GM23248 (cell line): ENCODE results near the gene SLC12A6. TPM values are rescaled to one million over a fixed set of nuclear protein-coding genes. Genes with fewer than 3 reads are reported as not detected.

Experiments used
- DNase-seq: peaks from one replicate; pipeline ENCODE4 v3.0.0-alpha.2; 2015
- H2AFZ ChIP-seq: fragments of 200-600 bp; sonication (generic); 2 replicates; pipeline ENCODE4 v1.6.1; 2016; ENCODE audit warnings: antibody characterized with exemption
- H3F3A ChIP-seq: fragments of 200-600 bp; sonication (generic); 2 replicates; pipeline ENCODE4 v1.6.1; 2016; ENCODE audit warnings: mild to moderate bottlenecking, antibody characterized with exemption, mixed run types; ENCODE audit not compliant: insufficient read depth
- H3K27ac ChIP-seq: fragments of 200-600 bp; sonication (generic); 2 replicates; pipeline ENCODE4 v1.5.1; 2016; ENCODE audit warnings: mild to moderate bottlenecking
- H3K27me3 ChIP-seq: fragments of 200-600 bp; sonication (generic); replicated peaks from 2 replicates; pipeline ENCODE4 v1.6.1; 2016; ENCODE audit warnings: mild to moderate bottlenecking; ENCODE audit not compliant: insufficient read depth
- H3K36me3 ChIP-seq: fragments of 200-600 bp; sonication (generic); 2 replicates; pipeline ENCODE4 v1.6.1; 2016; ENCODE audit warnings: low read depth, mild to moderate bottlenecking
- H3K4me1 ChIP-seq: fragments of 200-600 bp; sonication (generic); 2 replicates; pipeline ENCODE4 v1.6.1; 2016; ENCODE audit warnings: mild to moderate bottlenecking; ENCODE audit not compliant: insufficient read depth
- H3K4me2 ChIP-seq: fragments of 200-600 bp; sonication (generic); one replicate; pipeline ENCODE4 v1.6.1; 2016; ENCODE audit warnings: mild to moderate bottlenecking; ENCODE audit not compliant: unreplicated experiment
- H3K4me3 ChIP-seq: fragments of 200-600 bp; sonication (generic); 2 replicates; pipeline ENCODE4 v1.5.1; 2016; ENCODE audit warnings: mild to moderate bottlenecking
- H3K79me2 ChIP-seq: fragments of 200-600 bp; sonication (generic); 2 replicates; pipeline ENCODE4 v1.6.1; 2016; ENCODE audit warnings: mild to moderate bottlenecking; ENCODE audit not compliant: insufficient read depth
- H3K9ac ChIP-seq: fragments of 200-600 bp; sonication (generic); 2 replicates; pipeline ENCODE4 v1.6.1; 2016; ENCODE audit warnings: mild to moderate bottlenecking
- H3K9me2 ChIP-seq: fragments of 200-600 bp; sonication (generic); 2 replicates; pipeline ENCODE4 v1.6.1; 2016; ENCODE audit warnings: mixed run types, mild to moderate bottlenecking, moderate library complexity; ENCODE audit not compliant: insufficient read depth
- H3K9me3 ChIP-seq: fragments of 200-600 bp; sonication (generic); one replicate; pipeline ENCODE4 v1.6.1; 2017; ENCODE audit warnings: low read depth
- H4K20me1 ChIP-seq: fragments of 200-600 bp; sonication (generic); 2 replicates; pipeline ENCODE4 v1.6.0; 2016; ENCODE audit not compliant: insufficient read depth
- EZH2 ChIP-seq: fragments of 200-600 bp; sonication (generic); IDR thresholded peaks from 2 replicates; pipeline ENCODE4 v1.6.1; 2018; ENCODE audit warnings: antibody characterized with exemption, mild to moderate bottlenecking; ENCODE audit not compliant: insufficient read depth, poor library complexity, severe bottlenecking
- EZH2phosphoT487 ChIP-seq: fragments of 200-600 bp; sonication (generic); IDR thresholded peaks from 2 replicates; pipeline ENCODE4 v1.6.1; 2018; ENCODE audit warnings: antibody characterized with exemption, moderate library complexity, mild to moderate bottlenecking, low read depth; ENCODE audit not compliant: insufficient read depth
- WGBS, 2 experiments: methylation state at CpG; one replicate each; pipeline ENCODE4 v1.1.6; 2015 to 2017; ENCODE audit warnings: low lambda C conversion rate in 2 of 2, low coverage in 1 of 2; ENCODE audit errors: missing lambda C conversion rate in 2 of 2; 5-methylcytosine and 5-hydroxymethylcytosine counted together
- in situ Hi-C: fragments of 300-500 bp; cut with MboI; formaldehyde crosslinking; loops from 2 replicates; pipeline ENCODE4 v1.15.0; 2020
- polyA plus RNA-seq: library from polyadenylated mRNA; unstranded; fragments of >200 nt; fragmentation: Nextera tagmentation; extraction: Ambion mirVana; gene quantifications from 2 replicates; pipeline ENCODE4 v1.2.1, GENCODE V29; 2016
- total RNA-seq: library from RNA; depleted of rRNA; stranded (reverse); fragments of >200 nt; shearing (Covaris generic); gene quantifications from 2 replicates; pipeline ENCODE4 v1.2.3, GENCODE V29; 2014

Gene SLC12A6
- total and polyA plus RNA-seq, 2 experiments from 2014 or later = 4.3 to 19.2 TPM

DNA sequence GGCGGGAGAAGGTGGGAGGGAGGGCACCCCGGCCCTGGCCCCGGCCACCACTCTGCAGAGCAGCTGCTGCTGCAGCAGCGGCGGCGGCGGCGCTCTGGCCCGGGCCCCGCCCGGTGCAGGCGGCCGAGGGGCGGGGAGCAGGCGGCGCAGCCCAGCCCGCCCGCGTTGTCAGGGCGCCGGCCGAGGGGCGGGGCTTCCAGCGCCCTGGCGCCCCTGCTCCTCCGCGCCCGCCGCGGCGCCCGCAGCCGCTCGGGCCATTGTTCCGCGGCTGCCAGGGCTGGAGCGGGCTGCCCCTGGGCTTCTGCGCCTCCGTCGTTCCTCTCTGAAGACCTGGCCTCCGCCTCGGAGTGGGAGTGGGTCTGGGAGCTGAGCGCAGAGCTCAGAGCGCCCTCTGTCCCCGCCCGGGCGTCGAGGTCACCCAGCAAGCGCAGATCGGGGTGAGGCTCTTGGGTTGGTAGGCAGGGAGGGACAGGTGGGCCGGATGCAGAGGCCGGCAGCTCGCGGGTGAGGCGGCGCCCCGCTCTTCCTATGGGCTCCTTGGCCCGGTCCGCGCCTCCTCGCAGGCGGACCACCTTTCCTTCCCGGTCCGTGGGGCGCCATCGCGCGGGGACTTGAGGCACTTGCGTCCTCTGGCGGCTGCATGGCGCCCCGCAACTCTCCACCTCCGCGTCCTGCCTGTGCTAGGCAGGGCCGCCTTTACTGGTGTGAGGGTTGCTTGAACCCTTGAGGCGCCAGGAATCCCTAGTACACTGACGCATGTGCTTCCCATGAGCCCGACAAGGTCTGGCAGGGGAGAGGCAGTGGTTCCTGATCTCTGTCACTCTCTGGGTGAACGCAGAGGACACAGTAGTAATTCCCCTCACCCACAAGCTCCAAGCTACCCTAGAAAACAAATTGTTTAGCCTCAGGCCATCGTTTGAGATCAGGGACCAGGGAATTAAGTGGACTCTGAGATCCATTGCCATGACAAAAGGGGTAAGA, 29.8 kb upstream of the SLC12A6 start, which contains the start of gene LPCAT4:
TSS of gene LPCAT4 (minus strand) at position 96 of the 981 bp plus-strand sequence. CDS start 96 bp downstream, outside the sequence.
- H3K27ac ChIP-seq = peak within 1 kb of the TSS; percentile 77
- H3K4me3 ChIP-seq = peak within 1 kb of the TSS; percentile 92
- no peaks in the 10 kb centered on the region for H3K27me3 ChIP-seq
- H3K4me2 ChIP-seq = peak within 1 kb of the TSS; percentile 91
- H3K36me3 ChIP-seq = no peaks in the 10 kb centered on the region
- peak within 1 kb of the TSS; percentile 85 for H3K9ac ChIP-seq
- no peaks in the 10 kb centered on the region; the same call in 1 of the 2 replicates for H3K4me1 ChIP-seq
- in situ Hi-C loops = loop anchor here (25.0 kb wide), 3 partner anchors 145 to 255 kb away; partner anchors contain the start of genes EMC7, GOLGA8B and PGBD4
- no peaks in the 10 kb centered on the region for H3K9me2 ChIP-seq
- no peaks in the 10 kb centered on the region for H4K20me1 ChIP-seq
- whole genome bisulfite sequencing, 2 experiments = 1% methylated on average over 50 to 56 of the region's 80 CpGs
- H3K79me2 ChIP-seq = peaks cover 25% of the 10 kb centered on the region
- H3K9me3 ChIP-seq = no peaks in the 10 kb centered on the region
- peak within 1 kb of the TSS; percentile 96 for H2AFZ ChIP-seq
- 0 out of 2 replicates have a peak, but pooled peaks cover 6% of the 10 kb centered on the region for H3F3A ChIP-seq
- TF ChIP-seq EZH2 (no peak), EZH2phosphoT487 (no peak)
- DNase-seq = peak; percentile 96

DNA sequence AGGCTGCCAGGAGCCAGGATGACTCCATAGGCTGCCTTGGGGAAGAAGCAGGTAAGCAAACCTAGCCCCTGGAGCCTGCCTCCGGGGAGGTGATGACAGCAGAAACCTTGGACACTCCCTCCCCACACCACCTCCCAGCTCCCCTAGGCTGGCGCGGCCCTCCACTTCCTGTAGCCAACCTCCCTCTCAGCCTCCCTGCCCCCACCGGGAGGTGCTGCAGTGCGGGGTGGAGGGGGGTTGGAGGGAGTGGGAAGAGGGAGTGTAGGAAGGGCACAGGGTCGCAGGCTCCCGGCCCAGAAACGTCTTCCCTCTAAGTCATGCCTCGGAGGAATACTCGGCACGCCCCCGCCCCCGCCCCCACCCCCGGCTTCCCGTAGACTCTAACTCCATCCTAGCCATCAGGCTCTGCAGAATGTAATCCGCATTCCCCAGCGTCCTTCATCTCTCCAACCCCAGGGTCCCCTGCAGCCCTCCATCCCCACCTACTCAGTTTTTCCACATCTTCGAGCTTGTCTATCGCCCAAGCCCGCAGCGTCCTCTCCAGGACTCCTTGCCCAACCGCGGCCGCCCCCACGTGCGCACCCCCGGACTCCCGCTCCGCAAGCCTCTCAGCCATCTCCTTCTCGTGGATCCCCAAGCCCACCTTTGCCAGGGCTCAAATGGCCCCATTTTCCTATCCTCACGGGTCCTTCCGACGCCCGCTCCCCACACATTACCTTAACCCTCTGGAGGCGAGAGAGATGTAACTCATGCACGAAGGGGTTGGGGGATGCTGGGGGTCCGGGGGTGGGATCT, 28.9 kb upstream of the SLC12A6 start:
- WGBS, 2 experiments = 1% methylated on average over 15 to 37 of the region's 37 CpGs
- no peak overlapping the region for H3K27ac ChIP-seq
- TF ChIP-seq EZH2phosphoT487 = no peak
- TF ChIP-seq EZH2 = no peak

DNA sequence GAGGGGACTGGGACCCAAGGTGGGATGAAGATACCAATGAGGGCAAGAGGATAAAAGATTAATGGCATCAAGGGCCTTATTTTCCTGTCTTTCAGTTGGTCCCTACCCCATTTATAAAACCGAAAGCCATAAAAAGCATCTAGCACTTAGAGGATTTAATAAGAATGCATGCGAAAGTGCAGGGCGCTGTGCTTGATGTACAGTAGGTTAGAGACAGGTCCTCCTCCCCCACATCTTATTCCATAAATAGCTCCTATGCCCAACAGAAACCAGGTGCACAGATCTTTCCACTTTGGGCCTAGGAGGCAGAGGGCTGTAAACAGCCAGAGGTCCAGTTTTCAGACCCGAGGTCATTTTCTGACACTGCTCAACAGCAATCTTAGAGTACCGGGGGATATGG, 28.3 kb upstream of the SLC12A6 start:
- Histone ChIP-seq H3K27me3 (no peaks in the 10 kb centered on the region), H3K36me3 (no peaks in the 10 kb centered on the region), H3K27ac (no peak overlapping the region), H3K9me2 (no peaks in the 10 kb centered on the region), H3F3A (0 out of 2 replicates have a peak, but pooled peaks cover 6% of the 10 kb centered on the region), H3K9me3 (no peaks in the 10 kb centered on the region), H3K79me2 (peaks cover 25% of the 10 kb centered on the region), H3K4me2 (peak overlapping the region; percentile 86), H3K4me3 (peak overlapping the region; percentile 92), H3K4me1 (no peaks in the 10 kb centered on the region; the same call in 1 of the 2 replicates), H4K20me1 (no peaks in the 10 kb centered on the region), H3K9ac (peak overlapping the region; percentile 69), H2AFZ (peak overlapping the region; percentile 86)
- DNase-seq = no peak
- in situ Hi-C loops = loop anchor here (25.0 kb wide), 3 partner anchors 146 to 254 kb away; partner anchors contain the start of genes EMC7, GOLGA8B and PGBD4
- 37 to 38% methylated on average over 5 of the region's 5 CpGs for WGBS, 2 experiments
- TF ChIP-seq EZH2 (no peak), EZH2phosphoT487 (no peak)

More for the DNA sequence above, 28.9 kb upstream of the SLC12A6 start:
- H3K9ac ChIP-seq = peak overlapping the region; percentile 69
- H3K9me3 ChIP-seq = no peaks in the 10 kb centered on the region
- no peaks in the 10 kb centered on the region for H4K20me1 ChIP-seq
- peak; percentile 63 for DNase-seq
- in situ Hi-C loops = loop anchor here (25.0 kb wide), 3 partner anchors 146 to 254 kb away; partner anchors contain the start of genes EMC7, GOLGA8B and PGBD4
- H3K4me1 ChIP-seq = no peaks in the 10 kb centered on the region; the same call in 1 of the 2 replicates
- H3K27me3 ChIP-seq = no peaks in the 10 kb centered on the region
- H3K4me2 ChIP-seq = peak overlapping the region; percentile 86
- H3K9me2 ChIP-seq = no peaks in the 10 kb centered on the region
- peak overlapping the region; percentile 86 for H2AFZ ChIP-seq
- peaks cover 25% of the 10 kb centered on the region for H3K79me2 ChIP-seq
- H3K36me3 ChIP-seq = no peaks in the 10 kb centered on the region
- 0 out of 2 replicates have a peak, but pooled peaks cover 6% of the 10 kb centered on the region for H3F3A ChIP-seq
- peak overlapping the region; percentile 92 for H3K4me3 ChIP-seq
